ENCODE results near the gene ECHS1. TPM values are rescaled to one million over a fixed set of nuclear protein-coding genes. Genes with fewer than 3 reads are reported as not detected.

Gene ECHS1
- total and polyA plus RNA-seq, 9 of the 15 experiments (the other 6 are each of a cell fraction or from before 2014, with no cell fraction given) = 16.6 to 100 (median 68.1) TPM

GRCh38 chr10:133373174-133374090 is at the start of gene ECHS1 (continued):
- TF ChIP-seq ZNF407 (IDR thresholded peaks at IDR 0.05; ENCODE audit: low read depth) = no peak
- no peak for TF ChIP-seq ZNF830 (CRISPR knock-in tag; IDR thresholded peaks at IDR 0.05)
- TF ChIP-seq CXXC5 (CRISPR knock-in tag; IDR thresholded peaks at IDR 0.05) = peak; percentile 31
- TF ChIP-seq, protein P1, sequence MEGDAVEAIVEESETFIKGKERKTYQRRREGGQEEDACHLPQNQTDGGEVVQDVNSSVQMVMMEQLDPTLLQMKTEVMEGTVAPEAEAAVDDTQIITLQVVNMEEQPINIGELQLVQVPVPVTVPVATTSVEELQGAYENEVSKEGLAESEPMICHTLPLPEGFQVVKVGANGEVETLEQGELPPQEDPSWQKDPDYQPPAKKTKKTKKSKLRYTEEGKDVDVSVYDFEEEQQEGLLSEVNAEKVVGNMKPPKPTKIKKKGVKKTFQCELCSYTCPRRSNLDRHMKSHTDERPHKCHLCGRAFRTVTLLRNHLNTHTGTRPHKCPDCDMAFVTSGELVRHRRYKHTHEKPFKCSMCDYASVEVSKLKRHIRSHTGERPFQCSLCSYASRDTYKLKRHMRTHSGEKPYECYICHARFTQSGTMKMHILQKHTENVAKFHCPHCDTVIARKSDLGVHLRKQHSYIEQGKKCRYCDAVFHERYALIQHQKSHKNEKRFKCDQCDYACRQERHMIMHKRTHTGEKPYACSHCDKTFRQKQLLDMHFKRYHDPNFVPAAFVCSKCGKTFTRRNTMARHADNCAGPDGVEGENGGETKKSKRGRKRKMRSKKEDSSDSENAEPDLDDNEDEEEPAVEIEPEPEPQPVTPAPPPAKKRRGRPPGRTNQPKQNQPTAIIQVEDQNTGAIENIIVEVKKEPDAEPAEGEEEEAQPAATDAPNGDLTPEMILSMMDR (IDR thresholded peaks at IDR 0.05 in 2 of 3, conservative IDR thresholded peaks at IDR 0.05 in 1 of 3; ENCODE audit: insufficient read depth in 2 of 3, low read depth in 1 of 3, low read length in 3 of 3) = peak in 1 of 3 experiments; percentile 12; a peak in 1 of 6 replicates
- TF ChIP-seq ZFP36 (IDR thresholded peaks at IDR 0.05; ENCODE audit: low read depth, low read length, partially characterized antibody) = no peak
- peak; percentile 47 for TF ChIP-seq CCNT2 (IDR thresholded peaks at IDR 0.05; ENCODE audit: borderline replicate concordance, extremely low read depth, insufficient read length, low read depth, low read length)
- TF ChIP-seq PTBP1 (IDR thresholded peaks at IDR 0.05; ENCODE audit: low read depth, low read length) = no peak
- TF ChIP-seq, protein P2, sequence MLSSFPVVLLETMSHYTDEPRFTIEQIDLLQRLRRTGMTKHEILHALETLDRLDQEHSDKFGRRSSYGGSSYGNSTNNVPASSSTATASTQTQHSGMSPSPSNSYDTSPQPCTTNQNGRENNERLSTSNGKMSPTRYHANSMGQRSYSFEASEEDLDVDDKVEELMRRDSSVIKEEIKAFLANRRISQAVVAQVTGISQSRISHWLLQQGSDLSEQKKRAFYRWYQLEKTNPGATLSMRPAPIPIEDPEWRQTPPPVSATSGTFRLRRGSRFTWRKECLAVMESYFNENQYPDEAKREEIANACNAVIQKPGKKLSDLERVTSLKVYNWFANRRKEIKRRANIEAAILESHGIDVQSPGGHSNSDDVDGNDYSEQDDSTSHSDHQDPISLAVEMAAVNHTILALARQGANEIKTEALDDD (IDR thresholded peaks at IDR 0.05) = no peak; the same call in 1 of the 2 replicates
- TF ChIP-seq C11orf30 (IDR thresholded peaks at IDR 0.05; ENCODE audit: low read depth) = no peak
- TF ChIP-seq NCOA6 (IDR thresholded peaks at IDR 0.05) = no peak
- no peak for TF ChIP-seq TARDBP (IDR thresholded peaks at IDR 0.05)
- no peak for TF ChIP-seq E2F8 (IDR thresholded peaks at IDR 0.05; ENCODE audit: low read depth, partially characterized antibody)
- no peak for TF ChIP-seq BRD4 (IDR thresholded peaks at IDR 0.05)
